Epithelial cell of proximal tubule (primary cell): ENCODE measurements around the gene TPRG1. TPM values are rescaled to one million over a fixed set of nuclear protein-coding genes. Genes with fewer than 3 reads are reported as not detected.
A peak's percentile ranks its signal among the peaks of the same experiment; 100 is the strongest.

ENCODE experiments used
- DNase-seq: peaks from one replicate; pipeline ENCODE4 v3.0.0-alpha.2; 2011; ENCODE audit warnings: low read depth
- H3K4me3 ChIP-seq: 2 replicates; pipeline ENCODE4 v1.5.1; 2011; ENCODE audit warnings: low read depth, mild to moderate bottlenecking, low read length
- CTCF ChIP-seq: conservative IDR thresholded peaks from 2 replicates; pipeline ENCODE4 v1.5.1; 2012; ENCODE audit warnings: low read depth, mild to moderate bottlenecking, low read length
- total RNA-seq: library from RNA; depleted of rRNA; stranded (reverse); fragments of >200 nt; gene quantifications from 2 replicates; pipeline ENCODE4 v1.2.3, GENCODE V29; 2015

TPRG1 gene
- total RNA-seq, 1 donor from 2014 or later: not detected

- no peak for TF ChIP-seq CTCF
- no peak overlapping the region for H3K4me3 ChIP-seq
- DNase-seq: no peak
These were observed 181.7 kb downstream of the TPRG1 start for GRCh38 chr3:189353318-189353965.

GRCh38 chr3:189353988-189354889 lies 182.5 kb downstream of the TPRG1 start:
- no peak for TF ChIP-seq CTCF
- no peak overlapping the region for H3K4me3 ChIP-seq
- no peak for DNase-seq

- no peak overlapping the region for H3K4me3 ChIP-seq
- TF ChIP-seq CTCF: no peak
- DNase-seq: no peak
These were observed 183.3 kb downstream of the TPRG1 start for GRCh38 chr3:189355115-189355480.

GRCh38 chr3:189355481-189356201 lies 183.9 kb downstream of the TPRG1 start:
- H3K4me3 ChIP-seq: no peak overlapping the region
- peak; percentile 41 for DNase-seq
- TF ChIP-seq CTCF: no peak

- no peak for DNase-seq
- H3K4me3 ChIP-seq: no peak overlapping the region
- TF ChIP-seq CTCF: no peak
These were observed 188.5 kb downstream of the TPRG1 start for GRCh38 chr3:189360291-189360690.

- DNase-seq: no peak
- no peak for TF ChIP-seq CTCF
- no peak overlapping the region for H3K4me3 ChIP-seq
These were observed 189.5 kb downstream of the TPRG1 start for GRCh38 chr3:189361103-189361835.
